ENCODE measurements around the gene BCAT1. TPM values are rescaled to one million over a fixed set of nuclear protein-coding genes. Genes with fewer than 3 reads are reported as not detected.

BCAT1 gene
- total and polyA plus RNA-seq, 2 experiments from 2014 or later = 46.4 to 72.8 TPM

DNA sequence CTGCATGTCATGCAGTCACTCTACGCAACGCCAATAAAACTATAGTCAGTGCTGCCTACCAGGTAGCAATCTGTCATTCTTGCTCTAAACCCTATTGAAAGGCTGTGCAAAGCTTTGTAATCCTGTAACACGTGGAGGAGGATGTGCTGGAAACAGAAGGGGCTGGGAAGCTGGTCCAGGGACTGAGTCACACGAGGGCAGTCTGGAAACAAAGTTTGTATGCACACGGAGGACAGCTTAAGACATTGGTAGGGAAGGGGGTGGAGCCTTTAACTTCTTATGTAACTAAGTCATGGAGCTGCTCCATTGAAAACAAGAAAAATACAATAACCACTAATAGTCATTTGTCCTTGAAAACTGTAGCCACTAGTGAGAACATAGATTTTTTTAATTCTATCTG is 128.0 kb downstream of the BCAT1 start:
- Histone ChIP-seq H4K20me1 (ENCODE audit: insufficient read depth, poor library complexity, severe bottlenecking) (no peaks in the 10 kb centered on the region), H3K79me2 (no peaks in the 10 kb centered on the region), H2AFZ (no peak overlapping the region), H3K4me2 (no peak overlapping the region), H3K36me3 (replicated peaks; ENCODE audit: insufficient read depth, low read depth) (no peaks in the 10 kb centered on the region), H3K4me1 (ENCODE audit: insufficient read depth) (no peaks in the 10 kb centered on the region), H3K9me3 (ENCODE audit: low read depth) (no peaks in the 10 kb centered on the region), H3K9me2 (replicated peaks; ENCODE audit: insufficient read depth) (no peaks in the 10 kb centered on the region), H3K27me3 (no peaks in the 10 kb centered on the region), H3K4me3 (no peak overlapping the region), H3K27ac (no peak overlapping the region)
- TF ChIP-seq EZH2phosphoT487 (IDR thresholded peaks at IDR 0.05; ENCODE audit: low read depth, severe bottlenecking, unreplicated experiment) (no peak), EZH2 (IDR thresholded peaks at IDR 0.05; ENCODE audit: borderline replicate concordance) (no peak)
- TF ChIP-seq, protein P1, sequence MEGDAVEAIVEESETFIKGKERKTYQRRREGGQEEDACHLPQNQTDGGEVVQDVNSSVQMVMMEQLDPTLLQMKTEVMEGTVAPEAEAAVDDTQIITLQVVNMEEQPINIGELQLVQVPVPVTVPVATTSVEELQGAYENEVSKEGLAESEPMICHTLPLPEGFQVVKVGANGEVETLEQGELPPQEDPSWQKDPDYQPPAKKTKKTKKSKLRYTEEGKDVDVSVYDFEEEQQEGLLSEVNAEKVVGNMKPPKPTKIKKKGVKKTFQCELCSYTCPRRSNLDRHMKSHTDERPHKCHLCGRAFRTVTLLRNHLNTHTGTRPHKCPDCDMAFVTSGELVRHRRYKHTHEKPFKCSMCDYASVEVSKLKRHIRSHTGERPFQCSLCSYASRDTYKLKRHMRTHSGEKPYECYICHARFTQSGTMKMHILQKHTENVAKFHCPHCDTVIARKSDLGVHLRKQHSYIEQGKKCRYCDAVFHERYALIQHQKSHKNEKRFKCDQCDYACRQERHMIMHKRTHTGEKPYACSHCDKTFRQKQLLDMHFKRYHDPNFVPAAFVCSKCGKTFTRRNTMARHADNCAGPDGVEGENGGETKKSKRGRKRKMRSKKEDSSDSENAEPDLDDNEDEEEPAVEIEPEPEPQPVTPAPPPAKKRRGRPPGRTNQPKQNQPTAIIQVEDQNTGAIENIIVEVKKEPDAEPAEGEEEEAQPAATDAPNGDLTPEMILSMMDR (IDR thresholded peaks at IDR 0.05; ENCODE audit: poor library complexity) = no peak
- WGBS (ENCODE audit: low lambda C conversion rate, missing lambda C conversion rate) = 65% methylated on average over 5 of the region's 5 CpGs
- DNase-seq (ENCODE audit: low spot score) = peak; percentile 11

DNA sequence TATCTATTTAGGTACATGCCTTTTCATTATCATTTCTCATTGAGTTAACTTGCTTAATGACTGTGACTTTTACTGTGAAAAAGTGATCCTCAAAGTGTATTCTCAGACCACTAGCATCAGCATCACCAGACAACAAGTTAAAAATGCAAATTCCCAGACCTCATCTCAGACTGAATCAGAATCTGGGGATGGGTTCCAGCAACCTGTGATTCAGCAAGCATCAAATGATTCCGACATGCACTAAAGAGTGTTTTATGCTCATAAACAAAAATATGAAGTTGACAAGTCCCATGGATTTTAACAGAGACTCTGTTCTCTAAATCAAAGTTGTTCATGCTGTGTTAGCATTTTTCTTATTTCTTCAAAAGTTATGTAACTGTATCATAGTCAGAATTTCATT is 130.6 kb downstream of the BCAT1 start:
- Histone ChIP-seq H3K9me3 (ENCODE audit: low read depth) (no peaks in the 10 kb centered on the region), H3K4me3 (no peak overlapping the region), H3K27me3 (no peaks in the 10 kb centered on the region), H3K36me3 (replicated peaks; ENCODE audit: insufficient read depth, low read depth) (no peaks in the 10 kb centered on the region), H3K9me2 (replicated peaks; ENCODE audit: insufficient read depth) (no peaks in the 10 kb centered on the region), H3K4me1 (ENCODE audit: insufficient read depth) (no peaks in the 10 kb centered on the region), H4K20me1 (ENCODE audit: insufficient read depth, poor library complexity, severe bottlenecking) (no peaks in the 10 kb centered on the region), H3K27ac (no peak overlapping the region), H2AFZ (no peak overlapping the region), H3K4me2 (no peak overlapping the region), H3K79me2 (no peaks in the 10 kb centered on the region)
- DNase-seq (ENCODE audit: low spot score) = no peak
- WGBS (ENCODE audit: low lambda C conversion rate, missing lambda C conversion rate) = 92% methylated on average over 1 of the region's 1 CpG
- no peak for TF ChIP-seq EZH2 (IDR thresholded peaks at IDR 0.05; ENCODE audit: borderline replicate concordance)
- TF ChIP-seq, protein P1 (IDR thresholded peaks at IDR 0.05; ENCODE audit: poor library complexity) = no peak
- no peak for TF ChIP-seq EZH2phosphoT487 (IDR thresholded peaks at IDR 0.05; ENCODE audit: low read depth, severe bottlenecking, unreplicated experiment)

DNA sequence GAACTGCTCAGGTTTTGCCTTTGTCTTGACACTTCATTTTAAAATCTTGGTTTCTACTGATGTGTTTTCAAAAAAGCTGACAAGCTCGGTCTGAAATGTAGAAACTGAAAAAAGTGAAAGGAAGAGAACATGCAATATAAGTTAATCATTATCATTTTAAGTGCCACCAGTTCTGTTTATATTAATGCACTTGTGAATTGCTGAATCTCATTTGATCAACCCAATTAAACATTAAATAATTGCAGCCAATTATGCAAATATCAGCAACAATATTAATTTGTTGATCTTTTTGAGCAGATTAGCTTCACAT is 133.8 kb downstream of the BCAT1 start:
- Histone ChIP-seq H4K20me1 (ENCODE audit: insufficient read depth, poor library complexity, severe bottlenecking) (no peaks in the 10 kb centered on the region), H3K27me3 (no peaks in the 10 kb centered on the region), H3K36me3 (replicated peaks; ENCODE audit: insufficient read depth, low read depth) (no peaks in the 10 kb centered on the region), H3K4me3 (no peak overlapping the region), H3K4me2 (peak overlapping the region; percentile 30), H3K9me2 (replicated peaks; ENCODE audit: insufficient read depth) (no peaks in the 10 kb centered on the region), H3K4me1 (ENCODE audit: insufficient read depth) (no peaks in the 10 kb centered on the region), H3K9me3 (ENCODE audit: low read depth) (no peaks in the 10 kb centered on the region), H3K79me2 (no peaks in the 10 kb centered on the region), H3K27ac (no peak overlapping the region), H2AFZ (no peak overlapping the region)
- WGBS (ENCODE audit: low lambda C conversion rate, missing lambda C conversion rate) = 61% methylated on average over 1 of the region's 1 CpG
- no peak for DNase-seq (ENCODE audit: low spot score)
- TF ChIP-seq, protein P1 (IDR thresholded peaks at IDR 0.05; ENCODE audit: poor library complexity) = no peak
- TF ChIP-seq EZH2phosphoT487 (IDR thresholded peaks at IDR 0.05; ENCODE audit: low read depth, severe bottlenecking, unreplicated experiment) (no peak), EZH2 (IDR thresholded peaks at IDR 0.05; ENCODE audit: borderline replicate concordance) (no peak)

All from hepatocyte (in vitro differentiated cells).